Activated CD4-positive, alpha-beta T cell treated with anti-CD3 and anti-CD28 coated beads, Interleukin-2, amount 50 U/mL, for 24 hours (primary cell): Measurements from ENCODE around the gene TAF3.

Experiments used
- DNase-seq, 2 donors: peaks; one replicate each; pipeline ENCODE4 v3.0.0-alpha.2; 2020; ENCODE audit warnings: low read depth in 1 of 2, low spot score in 1 of 2

Gene TAF3

DNA sequence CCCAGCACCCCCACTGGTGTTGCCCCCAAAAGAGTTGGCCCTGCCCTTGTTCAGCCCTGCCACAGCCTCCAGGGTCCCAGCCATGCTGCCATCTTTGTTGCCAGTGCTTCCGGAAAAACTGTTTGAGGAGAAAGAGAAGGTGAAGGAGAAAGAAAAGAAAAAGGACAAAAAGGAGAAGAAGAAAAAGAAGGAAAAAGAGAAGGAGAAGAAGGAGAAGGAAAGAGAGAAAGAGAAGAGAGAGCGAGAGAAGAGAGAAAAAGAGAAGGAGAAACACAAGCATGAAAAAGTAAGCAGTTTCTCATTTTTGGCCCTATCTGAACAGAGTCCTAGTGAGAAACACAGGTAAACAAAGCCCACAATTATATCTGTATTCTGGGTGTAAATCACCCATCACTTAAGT, 147.2 kb downstream of the TAF3 start:
- no peak for DNase-seq

DNA sequence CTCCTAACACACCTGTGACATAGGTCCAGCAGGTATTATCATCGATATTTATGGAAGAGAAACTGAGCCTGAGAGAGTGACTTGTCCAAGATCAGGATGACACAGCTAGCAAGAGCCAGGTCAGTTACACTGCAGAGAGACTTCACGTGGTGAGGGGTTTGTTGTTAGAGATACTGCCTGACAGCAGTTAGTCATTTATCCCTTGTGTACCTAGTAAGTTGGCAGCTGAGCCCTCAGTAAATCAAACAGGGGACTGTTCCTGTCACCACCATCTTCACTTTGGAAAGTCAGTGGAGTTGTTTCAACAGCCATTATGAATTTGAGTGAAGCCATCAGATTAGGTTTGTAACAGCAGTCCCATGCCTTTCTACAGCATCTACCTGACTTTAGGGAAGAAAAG, 148.7 kb downstream of the TAF3 start:
- no peak for DNase-seq

DNA sequence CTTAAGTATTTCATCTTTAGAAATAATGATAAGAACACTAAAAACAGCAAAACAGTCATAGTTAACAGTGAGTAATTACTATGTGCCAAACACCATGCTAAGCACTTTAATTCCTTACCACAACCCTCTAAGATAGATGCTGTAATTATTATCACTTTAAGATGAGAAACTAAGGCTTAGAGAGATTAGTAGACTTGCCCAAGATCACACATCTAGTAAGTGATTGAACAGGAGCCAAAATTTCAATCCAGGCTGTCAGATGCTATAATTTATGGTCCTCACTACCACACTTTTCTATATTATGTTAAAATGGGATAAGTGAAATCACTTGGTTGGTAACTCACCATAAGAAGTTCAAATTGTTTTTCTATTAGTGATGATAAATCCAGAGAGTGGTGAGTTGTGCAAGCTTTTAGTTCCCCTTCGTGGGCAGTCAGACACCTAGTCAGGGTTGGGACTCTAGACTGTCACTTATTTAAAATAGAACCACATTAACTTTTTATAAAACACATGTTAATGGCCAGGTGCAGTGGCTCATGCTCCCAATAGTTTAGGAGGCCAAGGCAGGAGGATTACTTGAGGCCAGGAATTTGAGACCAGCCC, 150.3 kb downstream of the TAF3 start:
- DNase-seq: no peak

DNA sequence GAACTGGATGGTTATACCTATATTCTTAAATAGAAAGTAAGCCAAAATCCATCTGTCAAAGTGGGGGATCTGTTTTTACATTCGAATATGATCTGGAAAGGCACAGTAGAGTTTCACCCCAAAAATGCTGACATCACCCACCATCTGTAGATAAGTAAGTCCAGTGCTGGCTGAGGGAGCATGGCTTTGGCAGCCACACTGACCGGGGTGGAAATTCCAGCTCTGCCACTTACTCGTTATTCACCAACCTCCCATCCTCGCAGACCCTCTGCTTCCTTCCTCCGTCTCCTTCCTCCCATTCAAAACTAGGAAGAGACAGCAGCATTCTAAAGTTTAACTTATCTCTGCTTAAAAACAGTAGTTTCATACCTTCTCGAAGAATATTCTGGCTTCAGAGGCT, 151.3 kb downstream of the TAF3 start:
- DNase-seq: no peak

DNA sequence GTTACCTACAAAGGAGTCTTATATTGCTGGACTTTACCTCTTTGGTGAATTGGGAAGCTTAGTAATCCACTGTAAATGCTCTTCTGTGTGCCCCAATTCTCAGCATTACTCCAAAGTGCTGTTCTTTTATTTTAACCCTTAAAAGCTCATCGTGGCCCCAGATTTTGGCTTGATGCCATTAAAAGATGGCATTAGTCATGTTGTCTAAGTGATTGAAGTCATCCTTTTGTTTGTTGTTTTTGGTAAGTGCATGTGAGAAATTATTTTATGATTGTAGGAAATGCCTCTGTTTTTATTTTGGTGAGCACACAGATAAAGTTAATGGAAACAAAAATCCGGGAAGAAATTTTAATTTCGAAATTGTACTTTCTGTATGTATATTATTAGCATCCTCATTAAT, 153.6 kb downstream of the TAF3 start:
- DNase-seq: no peak

DNA sequence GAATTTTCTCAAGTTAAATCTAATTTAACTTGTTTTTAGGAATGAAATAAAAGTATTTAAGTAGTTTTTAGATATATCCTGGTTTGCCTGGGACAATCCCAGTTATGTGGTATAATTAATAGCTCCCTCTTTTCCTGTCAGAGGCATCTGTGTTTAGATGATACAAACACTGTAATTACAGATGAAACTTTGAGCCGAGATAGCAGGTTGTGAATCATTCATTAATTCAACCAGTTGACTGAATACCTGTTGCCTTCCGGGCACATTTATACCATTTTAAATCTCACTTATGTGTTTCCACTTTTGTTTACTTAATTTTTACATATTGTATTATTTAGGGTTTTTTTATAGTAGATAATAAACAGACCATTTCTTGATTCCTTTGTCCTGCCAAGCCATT, 154.1 kb downstream of the TAF3 start:
- no peak for DNase-seq

DNA sequence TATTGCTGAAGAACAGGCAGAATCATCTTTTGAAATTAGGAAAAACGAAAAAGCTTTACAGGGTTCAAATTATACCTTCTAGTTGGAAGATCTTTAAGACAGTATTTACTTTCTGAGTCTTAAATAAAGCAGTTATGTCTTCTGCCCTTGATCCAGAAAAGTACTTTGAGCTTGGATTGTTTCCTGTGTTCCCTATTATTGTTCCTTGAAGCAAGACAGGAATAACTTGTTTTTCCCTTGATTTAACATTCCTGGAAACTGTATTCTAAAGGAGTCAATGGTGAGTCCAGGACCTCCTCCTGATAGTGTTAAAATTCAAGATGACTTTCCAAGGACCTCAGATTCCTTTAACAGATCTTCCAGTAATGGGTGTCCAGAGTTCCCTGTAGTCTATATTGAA, 161.9 kb downstream of the TAF3 start:
- DNase-seq: no peak

DNA sequence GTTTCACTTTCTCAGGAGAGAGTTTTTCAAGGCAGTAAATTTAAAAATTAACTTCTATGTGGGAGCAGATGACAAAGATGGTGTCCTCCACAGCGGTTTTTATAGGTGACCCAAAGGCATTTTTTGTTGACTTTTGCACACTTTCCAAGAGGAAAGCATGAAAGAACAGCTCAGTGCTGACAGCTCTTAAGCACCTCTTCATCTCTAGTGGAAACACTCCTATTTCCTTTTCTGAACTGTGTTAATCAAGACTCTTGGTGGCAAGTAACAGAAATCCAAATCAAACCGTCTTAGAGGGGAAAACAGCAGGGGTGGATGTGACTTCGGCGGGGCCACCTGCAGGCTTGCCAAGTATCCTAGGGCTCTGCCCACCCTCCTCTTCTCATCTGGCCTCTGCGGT, 164.4 kb downstream of the TAF3 start:
- no peak for DNase-seq

DNA sequence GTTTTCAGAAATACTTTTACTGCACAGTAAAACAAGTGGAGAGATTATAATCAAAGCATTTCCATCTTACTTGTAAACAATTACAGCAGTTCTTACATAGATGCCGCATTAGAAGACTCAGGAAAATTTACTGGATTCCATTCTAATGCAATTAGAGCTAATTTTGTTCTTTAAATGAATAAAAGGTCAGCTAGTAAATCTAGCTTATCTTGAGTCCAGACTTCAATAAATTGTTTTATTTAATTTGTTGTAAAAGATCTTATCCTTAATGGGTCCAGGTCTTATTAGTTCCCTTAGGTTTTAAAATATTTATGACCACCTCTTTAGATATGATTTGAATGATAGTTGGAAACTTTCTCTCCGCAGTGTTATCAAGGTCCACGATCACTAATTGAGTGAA, 166.0 kb downstream of the TAF3 start:
- DNase-seq: no peak

DNA sequence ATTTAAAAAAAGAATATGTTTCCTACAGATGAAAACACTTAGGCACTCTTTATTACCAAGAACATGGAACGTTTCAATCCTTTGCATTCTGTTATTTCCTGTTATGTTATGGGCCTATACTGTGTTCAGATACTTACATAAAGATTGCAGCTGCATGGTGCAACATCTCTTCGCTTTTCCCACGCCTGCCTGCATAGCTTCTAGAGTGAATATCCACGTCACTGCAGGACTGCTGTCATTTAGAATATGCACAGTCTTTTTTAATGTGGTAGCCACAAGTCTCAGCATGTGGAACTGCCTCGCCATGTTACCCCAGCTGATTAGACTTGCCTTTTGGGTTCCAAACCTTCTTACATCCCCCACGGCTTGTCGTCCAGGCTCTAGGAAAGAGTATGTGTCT, 166.6 kb downstream of the TAF3 start:
- no peak for DNase-seq

DNA sequence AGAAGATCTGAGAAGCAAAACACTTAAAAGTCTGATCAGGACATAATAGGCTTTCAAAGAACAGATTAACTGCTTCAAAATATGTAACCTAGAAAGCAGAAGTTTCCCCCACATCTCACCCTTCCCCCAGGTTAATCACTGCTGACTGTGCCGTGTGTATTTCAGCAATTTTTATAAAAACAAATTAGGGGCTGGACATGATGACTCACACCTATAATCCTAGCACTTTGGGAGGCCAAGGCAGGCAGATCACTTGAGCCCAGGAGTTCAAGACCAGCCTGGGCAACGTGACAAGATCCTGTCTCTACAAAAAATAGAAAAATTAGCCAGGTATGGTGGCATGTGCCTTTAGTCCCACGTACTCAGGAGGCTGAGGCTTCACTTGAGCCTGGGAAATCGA, 168.5 kb downstream of the TAF3 start:
- DNase-seq: no peak

DNA sequence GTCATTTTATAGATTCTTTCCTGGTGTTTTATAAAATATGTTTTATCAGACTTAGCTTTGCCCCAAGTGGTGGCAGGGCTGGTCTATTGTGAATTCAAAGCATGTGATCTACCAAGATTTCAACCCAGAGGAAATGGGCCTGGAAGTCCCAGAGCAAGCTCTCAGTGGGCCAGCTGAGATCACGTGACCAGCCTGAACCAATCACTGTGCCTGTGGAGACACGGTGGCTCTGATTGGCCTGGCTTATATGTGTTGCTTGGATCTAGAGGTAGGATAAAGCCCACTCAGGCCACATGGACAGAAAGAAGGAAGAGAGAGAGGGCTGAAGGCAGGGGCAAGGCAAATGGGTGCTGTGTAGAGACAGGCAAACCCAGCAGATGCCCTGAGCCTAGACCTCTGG, 170.7 kb downstream of the TAF3 start:
- no peak for DNase-seq

DNA sequence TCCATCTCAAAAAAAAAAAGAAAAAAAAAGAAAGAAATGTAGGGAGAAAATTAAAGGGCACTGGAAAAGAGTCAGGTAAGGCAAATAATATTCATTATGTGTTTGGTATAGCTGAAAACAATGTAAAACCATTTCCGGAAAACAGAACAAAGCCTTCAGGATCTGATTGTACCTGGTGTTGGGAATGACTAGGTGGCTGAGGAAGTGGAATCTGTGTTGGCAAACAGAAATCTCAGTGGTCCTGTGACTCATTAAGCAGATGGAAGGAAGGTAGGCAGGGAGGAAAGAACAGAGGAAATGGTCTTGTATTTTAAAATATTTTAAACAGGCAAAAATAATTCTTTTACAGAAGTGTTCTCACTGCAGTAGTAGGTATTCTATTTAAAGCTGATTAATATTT, 180.5 kb downstream of the TAF3 start:
- no peak for DNase-seq

DNA sequence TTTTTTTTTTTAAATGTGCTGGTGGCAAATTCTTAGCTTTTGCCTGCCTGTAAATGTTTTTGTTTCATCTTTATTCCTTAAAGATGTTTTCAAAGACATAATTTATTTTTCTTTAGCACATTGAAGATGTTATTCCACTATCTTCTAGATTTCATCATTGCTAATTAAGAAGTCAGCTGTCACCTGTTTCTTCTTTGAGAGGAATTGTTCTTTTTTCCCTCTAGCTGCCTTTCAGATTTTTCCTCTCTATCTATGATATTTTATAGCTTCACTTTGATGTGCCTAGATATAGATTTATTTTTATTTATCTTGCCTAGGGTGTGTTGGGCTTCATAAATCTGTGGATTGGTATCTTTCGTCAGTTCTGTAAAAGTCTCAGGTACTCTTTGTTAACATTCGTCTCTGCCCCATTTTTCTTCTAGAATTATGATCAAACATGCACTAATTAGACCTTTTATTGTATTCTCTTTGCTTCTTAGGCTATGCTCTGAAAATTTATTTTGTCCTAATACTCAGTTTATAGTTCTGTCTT, 186.2 kb downstream of the TAF3 start:
- no peak for DNase-seq

DNA sequence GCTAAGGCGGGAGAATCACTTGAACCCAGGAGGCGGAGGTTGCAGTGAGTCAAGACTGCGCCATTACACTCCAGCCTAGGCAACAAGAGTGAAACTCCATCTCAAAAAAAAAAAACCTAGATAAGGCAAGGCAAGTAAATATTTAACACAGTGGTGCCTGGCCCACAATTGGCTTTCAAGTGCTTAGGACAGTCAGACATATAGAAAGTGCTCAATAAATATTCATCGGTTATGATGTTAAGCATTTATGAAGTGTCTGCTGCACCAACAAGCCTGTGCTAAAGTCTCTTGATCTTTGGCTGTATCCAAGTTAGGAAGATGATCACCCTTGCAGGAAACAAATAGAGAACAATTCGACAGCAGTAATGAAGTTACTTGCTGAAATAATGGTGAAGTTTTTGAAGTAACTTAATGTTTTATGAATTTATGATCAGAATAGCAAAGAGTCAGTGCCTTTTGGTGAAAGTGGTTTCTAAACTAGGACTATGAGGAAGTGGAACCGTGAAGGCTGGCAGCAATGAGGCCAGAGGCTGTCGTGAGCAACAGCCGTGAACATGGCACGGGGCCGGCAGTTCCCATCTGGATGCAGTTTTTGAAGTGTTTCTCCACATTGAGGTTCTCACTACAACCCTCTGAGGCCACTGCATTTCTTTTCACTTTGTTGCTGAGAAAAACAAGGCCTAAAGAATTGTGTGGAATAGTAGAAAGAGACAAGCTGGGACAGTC, 188.1 kb downstream of the TAF3 start:
- no peak for DNase-seq

DNA sequence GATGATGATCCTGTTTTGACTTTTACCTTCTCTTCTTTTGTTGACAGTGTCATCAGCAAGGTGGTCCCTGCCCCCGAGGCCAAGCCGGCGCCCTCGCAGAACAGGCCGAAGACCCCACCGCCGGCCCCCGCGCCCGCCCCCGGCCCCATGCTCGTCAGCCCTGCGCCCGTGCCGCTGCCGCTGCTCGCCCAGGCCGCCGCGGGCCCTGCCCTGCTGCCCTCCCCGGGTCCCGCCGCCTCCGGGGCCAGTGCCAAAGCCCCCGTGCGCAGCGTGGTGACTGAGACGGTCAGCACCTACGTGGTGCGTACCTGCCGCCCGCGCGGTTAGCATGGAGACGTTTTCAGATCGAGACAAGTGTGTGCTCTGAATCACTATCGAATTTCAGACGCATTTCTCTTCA, 190.7 kb downstream of the TAF3 start:
- DNase-seq: no peak

DNA sequence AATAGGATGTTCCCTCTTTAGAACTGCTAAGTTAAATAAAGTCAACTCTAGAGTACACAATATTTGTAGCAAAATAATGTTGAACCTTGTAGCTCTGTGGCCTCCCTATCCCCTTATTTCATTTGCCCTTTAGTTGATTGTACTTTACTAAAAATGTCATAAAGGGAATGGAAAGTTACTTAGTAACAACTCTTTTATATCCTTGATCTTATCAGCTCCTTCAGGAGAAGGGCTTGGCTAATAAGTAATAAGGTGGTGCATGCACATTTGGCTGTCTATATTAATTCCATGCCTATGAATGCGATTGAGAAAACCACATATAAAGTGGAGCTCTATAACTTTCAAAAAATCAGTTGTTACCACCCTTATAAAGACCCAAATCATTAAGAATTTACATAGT, 194.7 kb downstream of the TAF3 start:
- DNase-seq: no peak

DNA sequence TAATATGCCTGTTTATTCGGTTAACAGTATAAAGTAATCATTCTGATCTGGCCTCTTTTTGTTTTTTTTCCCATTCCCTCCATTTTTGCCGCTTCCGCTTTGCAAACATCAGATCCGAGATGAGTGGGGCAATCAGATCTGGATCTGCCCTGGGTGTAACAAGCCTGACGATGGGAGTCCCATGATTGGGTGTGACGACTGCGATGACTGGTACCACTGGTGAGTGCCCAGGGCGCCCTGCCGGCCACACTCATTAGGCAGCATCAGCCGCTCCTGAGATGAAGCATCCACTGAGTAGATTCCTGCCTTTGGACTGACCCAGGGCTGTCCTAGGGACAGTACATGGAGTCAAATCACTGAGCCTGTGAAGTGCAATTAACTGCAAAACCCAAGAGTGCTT, 195.3 kb downstream of the TAF3 start:
- DNase-seq: no peak

DNA sequence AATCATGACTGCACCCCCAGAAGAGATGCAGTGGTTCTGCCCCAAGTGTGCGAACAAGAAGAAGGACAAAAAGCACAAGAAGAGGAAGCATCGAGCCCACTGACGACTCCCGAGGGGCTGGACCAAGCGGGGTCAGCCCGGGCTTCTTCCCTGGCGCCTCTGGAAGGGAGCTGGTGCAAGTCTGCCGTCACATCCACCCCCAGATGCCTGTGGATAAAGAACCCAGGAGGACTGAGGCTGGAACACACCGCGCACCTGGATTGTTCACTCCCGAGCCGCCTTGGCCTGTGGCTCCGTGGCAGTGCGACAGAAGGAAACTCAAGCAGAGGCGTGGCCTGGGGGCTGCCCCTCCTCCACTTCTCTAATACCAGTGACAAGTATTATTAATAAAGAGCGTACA, 196.3 kb downstream of the TAF3 start:
- no peak for DNase-seq

DNA sequence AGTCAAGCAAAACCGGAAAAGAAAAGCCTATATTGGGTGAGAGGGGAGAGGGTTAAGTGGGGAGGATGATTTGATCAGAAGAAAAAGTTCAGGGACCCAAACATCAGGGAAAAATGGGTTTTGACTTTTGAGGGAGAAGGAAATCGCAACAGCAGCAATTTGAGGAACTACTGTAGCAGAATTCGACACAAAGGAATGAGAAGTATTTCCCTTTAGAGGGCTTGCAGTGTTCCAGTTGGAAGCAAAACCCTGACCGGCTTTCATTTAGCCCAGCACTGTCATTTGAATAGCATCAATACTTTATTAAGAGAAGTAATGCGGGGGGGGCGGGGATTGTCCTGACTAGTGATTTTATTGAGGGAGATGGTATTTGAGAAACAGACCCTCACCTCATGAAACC, 199.0 kb downstream of the TAF3 start:
- no peak for DNase-seq

DNA sequence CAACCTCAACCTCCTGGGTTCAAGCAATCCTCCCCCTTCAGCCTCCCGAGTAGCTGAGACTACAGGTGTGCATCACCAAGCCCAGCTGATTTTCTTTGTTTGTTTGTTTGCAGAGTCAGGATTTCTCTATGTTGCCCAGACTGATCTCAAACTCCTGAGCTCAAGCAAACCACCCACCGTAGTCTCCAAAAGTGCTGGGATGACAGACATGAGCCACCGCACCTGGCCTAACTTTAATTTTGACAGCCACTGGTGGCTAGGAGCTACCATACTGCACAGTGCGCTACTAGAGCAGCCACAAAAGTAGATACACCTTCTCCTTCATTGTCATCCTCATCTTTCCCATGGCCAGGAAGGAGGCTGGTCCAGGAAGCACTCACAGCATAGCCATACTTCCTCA, 205.0 kb downstream of the TAF3 start:
- no peak for DNase-seq

DNA sequence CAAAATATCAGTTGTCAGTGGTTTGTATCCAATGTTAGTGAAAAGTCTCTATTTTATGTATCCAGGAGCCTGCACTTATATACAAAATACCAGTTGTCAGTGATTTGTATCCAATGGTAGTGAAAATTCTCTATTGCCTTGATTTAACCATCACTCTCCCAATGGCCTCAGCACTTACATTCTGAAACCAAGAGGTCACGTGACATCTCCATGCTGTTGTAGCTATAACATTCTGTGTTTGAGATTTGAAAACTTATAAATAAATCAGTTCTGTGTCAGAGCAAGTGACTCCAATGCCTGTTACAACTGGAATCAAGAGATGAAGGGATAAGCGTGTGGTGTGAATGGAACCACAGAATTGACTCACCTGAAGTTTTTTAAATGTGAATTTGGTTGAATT, 205.5 kb downstream of the TAF3 start:
- DNase-seq: no peak
